HG03521 (cell line): Measurements from ENCODE around the gene NR2C2.

Experiments used
- ATAC-seq: cut with Tn5 transposase; IDR thresholded peaks from one replicate; pipeline ENCODE4 v1.9.1; 2021; ENCODE audit warnings: mild to moderate bottlenecking, moderate library complexity; ENCODE audit not compliant: unreplicated experiment

The NR2C2 gene

GRCh38 chr3:15096046-15096445 lies 148.7 kb downstream of the NR2C2 start:
- no peak for ATAC-seq

- ATAC-seq = no peak
These were observed 150.5 kb downstream of the NR2C2 start for GRCh38 chr3:15097891-15098290.
